A673 (cell line): ENCODE measurements around the gene CAGE1.

Experiments
- EZH2 ChIP-seq: fragments of 200-600 bp; sonication (generic); IDR thresholded peaks from 2 replicates; pipeline ENCODE4 v1.6.1; 2017; ENCODE audit warnings: borderline replicate concordance, low read depth, mild to moderate bottlenecking, mixed read lengths, antibody characterized with exemption, low read length; ENCODE audit not compliant: poor library complexity, severe bottlenecking
- TF ChIP-seq, protein P1 (sequence below): fragments of 300-800, 200-600 bp; sonication (generic); conservative IDR thresholded peaks from 2 replicates; pipeline ENCODE4 v1.5.1; 2017; ENCODE audit warnings: low read depth, mild to moderate bottlenecking, antibody characterized with exemption, low read length, moderate library complexity, mixed read lengths

DNA sequence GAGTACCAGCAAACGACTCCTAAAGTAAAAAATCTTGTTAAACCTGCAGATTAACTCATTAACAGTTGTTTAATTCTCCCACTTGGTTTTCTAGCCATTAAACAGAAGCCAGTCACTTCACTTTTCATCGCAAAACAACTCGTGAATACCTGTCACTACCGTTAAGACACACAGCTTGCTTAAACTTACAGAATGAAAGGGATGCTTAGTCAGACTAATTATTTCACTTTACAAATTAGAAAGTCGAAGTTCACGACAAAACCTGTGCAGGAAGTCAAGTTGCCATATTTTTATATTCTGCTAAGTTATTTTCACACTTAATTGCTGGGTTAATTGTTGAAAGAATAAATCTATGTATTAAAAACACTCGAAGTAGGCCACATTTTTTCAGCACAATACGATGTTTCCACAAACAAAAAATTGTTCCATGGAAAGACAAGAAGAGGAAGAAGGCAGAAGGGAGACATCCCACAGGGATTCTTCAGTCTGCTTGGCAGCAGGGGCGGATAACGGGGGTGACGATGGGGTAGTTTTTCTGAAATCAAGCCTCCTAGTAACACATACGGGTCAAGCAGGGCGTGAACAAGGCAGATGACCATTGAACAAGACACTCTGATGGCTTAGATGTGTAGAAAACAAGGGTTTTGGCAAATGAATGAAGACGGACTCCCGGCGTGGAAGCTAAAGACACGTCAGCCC is 77.5 kb downstream of the CAGE1 start:
- TF ChIP-seq, protein P1, sequence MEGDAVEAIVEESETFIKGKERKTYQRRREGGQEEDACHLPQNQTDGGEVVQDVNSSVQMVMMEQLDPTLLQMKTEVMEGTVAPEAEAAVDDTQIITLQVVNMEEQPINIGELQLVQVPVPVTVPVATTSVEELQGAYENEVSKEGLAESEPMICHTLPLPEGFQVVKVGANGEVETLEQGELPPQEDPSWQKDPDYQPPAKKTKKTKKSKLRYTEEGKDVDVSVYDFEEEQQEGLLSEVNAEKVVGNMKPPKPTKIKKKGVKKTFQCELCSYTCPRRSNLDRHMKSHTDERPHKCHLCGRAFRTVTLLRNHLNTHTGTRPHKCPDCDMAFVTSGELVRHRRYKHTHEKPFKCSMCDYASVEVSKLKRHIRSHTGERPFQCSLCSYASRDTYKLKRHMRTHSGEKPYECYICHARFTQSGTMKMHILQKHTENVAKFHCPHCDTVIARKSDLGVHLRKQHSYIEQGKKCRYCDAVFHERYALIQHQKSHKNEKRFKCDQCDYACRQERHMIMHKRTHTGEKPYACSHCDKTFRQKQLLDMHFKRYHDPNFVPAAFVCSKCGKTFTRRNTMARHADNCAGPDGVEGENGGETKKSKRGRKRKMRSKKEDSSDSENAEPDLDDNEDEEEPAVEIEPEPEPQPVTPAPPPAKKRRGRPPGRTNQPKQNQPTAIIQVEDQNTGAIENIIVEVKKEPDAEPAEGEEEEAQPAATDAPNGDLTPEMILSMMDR = no peak
- no peak for TF ChIP-seq EZH2
